ENCODE results near the gene PI4KA.

DNA sequence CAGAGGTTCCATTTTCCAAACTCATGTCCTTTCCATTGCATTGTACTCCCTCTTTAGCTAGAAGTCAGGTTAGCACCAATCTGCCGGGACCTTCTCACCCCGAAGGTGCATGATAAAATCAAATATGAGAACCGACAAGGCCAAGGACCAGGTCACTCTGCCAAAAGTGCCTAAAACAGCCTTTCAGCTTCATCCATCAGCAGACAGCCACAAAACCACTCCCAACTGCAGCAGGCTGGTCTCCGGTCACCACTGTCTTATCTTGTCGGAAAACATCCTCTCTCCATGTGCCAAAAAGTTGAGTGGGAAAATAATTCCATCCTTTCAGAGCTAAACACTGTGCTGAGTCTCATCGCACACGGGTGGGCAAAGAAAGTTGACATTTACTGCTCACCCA is 1.4 kb downstream of the PI4KA start:
- TF ChIP-seq, protein P1, sequence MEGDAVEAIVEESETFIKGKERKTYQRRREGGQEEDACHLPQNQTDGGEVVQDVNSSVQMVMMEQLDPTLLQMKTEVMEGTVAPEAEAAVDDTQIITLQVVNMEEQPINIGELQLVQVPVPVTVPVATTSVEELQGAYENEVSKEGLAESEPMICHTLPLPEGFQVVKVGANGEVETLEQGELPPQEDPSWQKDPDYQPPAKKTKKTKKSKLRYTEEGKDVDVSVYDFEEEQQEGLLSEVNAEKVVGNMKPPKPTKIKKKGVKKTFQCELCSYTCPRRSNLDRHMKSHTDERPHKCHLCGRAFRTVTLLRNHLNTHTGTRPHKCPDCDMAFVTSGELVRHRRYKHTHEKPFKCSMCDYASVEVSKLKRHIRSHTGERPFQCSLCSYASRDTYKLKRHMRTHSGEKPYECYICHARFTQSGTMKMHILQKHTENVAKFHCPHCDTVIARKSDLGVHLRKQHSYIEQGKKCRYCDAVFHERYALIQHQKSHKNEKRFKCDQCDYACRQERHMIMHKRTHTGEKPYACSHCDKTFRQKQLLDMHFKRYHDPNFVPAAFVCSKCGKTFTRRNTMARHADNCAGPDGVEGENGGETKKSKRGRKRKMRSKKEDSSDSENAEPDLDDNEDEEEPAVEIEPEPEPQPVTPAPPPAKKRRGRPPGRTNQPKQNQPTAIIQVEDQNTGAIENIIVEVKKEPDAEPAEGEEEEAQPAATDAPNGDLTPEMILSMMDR (IDR thresholded peaks at IDR 0.05): no peak
- TF ChIP-seq POLR2A (IDR thresholded peaks at IDR 0.05): no peak

Measured in right lobe of liver (tissue), 4 donors.